Endothelial cell (in vitro differentiated cells): Measurements from ENCODE around the gene RSF1. TPM values are rescaled to one million over a fixed set of nuclear protein-coding genes. Genes with fewer than 3 reads are reported as not detected.
"Not testable (repeated sequence)": the region's sequence is repeated elsewhere in the genome, so short reads cannot be mapped to it uniquely, and the experiment has no call there.

Source experiments
- DNase-seq: peaks from one replicate; pipeline ENCODE4 v3.0.0; 2021; ENCODE audit warnings: low spot score
- H3K27ac Mint-ChIP-seq: one replicate; pipeline ENCODE4 v1.8.0; 2021; ENCODE audit warnings: mixed read lengths, inconsistent platforms; ENCODE audit not compliant: unreplicated experiment
- H3K27me3 Mint-ChIP-seq: one replicate; pipeline ENCODE4 v1.8.0; 2021; ENCODE audit warnings: mild to moderate bottlenecking, moderate library complexity, mixed read lengths, inconsistent platforms; ENCODE audit not compliant: unreplicated experiment
- H3K36me3 Mint-ChIP-seq: one replicate; pipeline ENCODE4 v1.8.0; 2021; ENCODE audit warnings: mild to moderate bottlenecking, low read depth, mixed read lengths, inconsistent platforms; ENCODE audit not compliant: unreplicated experiment
- H3K4me1 Mint-ChIP-seq: one replicate; pipeline ENCODE4 v1.8.0; 2021; ENCODE audit warnings: mild to moderate bottlenecking, mixed read lengths, inconsistent platforms; ENCODE audit not compliant: unreplicated experiment
- H3K4me3 Mint-ChIP-seq: one replicate; pipeline ENCODE4 v1.8.0; 2021; ENCODE audit warnings: mild to moderate bottlenecking, mixed read lengths, inconsistent platforms; ENCODE audit not compliant: unreplicated experiment
- H3K9me3 Mint-ChIP-seq: one replicate; pipeline ENCODE4 v1.8.0; 2021; ENCODE audit warnings: mixed read lengths, inconsistent platforms; ENCODE audit not compliant: unreplicated experiment
- total RNA-seq: library from RNA; stranded (reverse); fragmentation: NEBNext Ultra II Directional; extraction: Animal tissue kit (Norgen Biotek cat#: 25700); gene quantifications from one replicate; pipeline ENCODE4 v1.2.1, GENCODE V29; 2021; ENCODE audit not compliant: unreplicated experiment
- TF ChIP-seq, protein P1 (sequence below): fragments of 200-600 bp; sonication (generic); IDR thresholded peaks from one replicate; pipeline ENCODE4 v1.5.0; 2021; ENCODE audit warnings: antibody characterized with exemption; ENCODE audit not compliant: unreplicated experiment

Gene RSF1
- total RNA-seq, 1 donor from 2014 or later: 73.7 TPM

DNA sequence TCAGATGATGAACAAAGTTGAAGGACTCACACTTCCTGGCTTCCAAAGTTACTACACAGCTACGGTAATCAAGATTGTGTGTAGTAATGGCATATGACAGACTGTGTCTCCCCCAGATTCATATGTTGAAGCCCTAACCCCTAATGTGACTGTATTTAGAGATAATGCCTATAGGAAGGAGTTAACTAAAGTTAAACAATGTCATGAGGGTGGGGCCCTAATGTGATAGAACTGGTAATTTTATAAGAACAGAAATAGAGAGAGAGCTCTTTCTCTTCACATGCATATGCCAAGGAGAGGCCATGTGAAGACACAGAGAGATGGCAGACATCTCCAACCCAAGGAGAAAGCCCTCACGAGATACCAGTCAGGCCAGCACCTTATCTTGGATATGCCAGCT is 8.4 kb upstream of the RSF1 start:
- Mint-ChIP-seq H3K4me1 (no peaks in the 10 kb centered on the region), H3K27ac (no peak overlapping the region), H3K9me3 (no peaks in the 10 kb centered on the region), H3K4me3 (no peak overlapping the region), H3K27me3 (no peaks in the 10 kb centered on the region), H3K36me3 (peaks cover 10% of the 10 kb centered on the region)
- TF ChIP-seq, protein P1, sequence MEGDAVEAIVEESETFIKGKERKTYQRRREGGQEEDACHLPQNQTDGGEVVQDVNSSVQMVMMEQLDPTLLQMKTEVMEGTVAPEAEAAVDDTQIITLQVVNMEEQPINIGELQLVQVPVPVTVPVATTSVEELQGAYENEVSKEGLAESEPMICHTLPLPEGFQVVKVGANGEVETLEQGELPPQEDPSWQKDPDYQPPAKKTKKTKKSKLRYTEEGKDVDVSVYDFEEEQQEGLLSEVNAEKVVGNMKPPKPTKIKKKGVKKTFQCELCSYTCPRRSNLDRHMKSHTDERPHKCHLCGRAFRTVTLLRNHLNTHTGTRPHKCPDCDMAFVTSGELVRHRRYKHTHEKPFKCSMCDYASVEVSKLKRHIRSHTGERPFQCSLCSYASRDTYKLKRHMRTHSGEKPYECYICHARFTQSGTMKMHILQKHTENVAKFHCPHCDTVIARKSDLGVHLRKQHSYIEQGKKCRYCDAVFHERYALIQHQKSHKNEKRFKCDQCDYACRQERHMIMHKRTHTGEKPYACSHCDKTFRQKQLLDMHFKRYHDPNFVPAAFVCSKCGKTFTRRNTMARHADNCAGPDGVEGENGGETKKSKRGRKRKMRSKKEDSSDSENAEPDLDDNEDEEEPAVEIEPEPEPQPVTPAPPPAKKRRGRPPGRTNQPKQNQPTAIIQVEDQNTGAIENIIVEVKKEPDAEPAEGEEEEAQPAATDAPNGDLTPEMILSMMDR: no peak
- no peak for DNase-seq

DNA sequence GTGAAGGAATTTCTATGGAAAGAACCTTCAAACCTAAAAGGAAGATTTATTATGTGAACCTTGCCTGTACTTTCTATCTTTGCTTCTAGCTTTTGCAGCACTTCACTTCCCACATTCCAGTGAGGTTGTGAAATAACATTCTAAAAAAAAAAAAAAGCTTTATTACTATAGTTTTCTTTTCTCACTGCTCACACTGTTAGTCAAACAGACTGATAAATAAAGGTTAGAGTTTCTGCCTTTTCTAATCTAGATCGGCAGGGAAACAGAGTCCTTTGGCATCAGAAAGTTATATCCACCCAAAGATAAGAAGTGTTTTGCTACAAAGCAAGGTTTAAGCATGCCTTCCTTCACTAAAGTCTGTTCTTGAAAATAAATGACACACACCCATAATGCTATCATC is 3.3 kb upstream of the RSF1 start:
- H3K9me3 Mint-ChIP-seq: no peaks in the 10 kb centered on the region
- no peak for DNase-seq
- TF ChIP-seq, protein P1: no peak
- H3K27me3 Mint-ChIP-seq: peaks cover 2% of the 10 kb centered on the region
- H3K4me3 Mint-ChIP-seq: no peak overlapping the region
- peaks cover 11% of the 10 kb centered on the region for H3K36me3 Mint-ChIP-seq
- peaks cover 9% of the 10 kb centered on the region for H3K4me1 Mint-ChIP-seq
- no peak overlapping the region for H3K27ac Mint-ChIP-seq

DNA sequence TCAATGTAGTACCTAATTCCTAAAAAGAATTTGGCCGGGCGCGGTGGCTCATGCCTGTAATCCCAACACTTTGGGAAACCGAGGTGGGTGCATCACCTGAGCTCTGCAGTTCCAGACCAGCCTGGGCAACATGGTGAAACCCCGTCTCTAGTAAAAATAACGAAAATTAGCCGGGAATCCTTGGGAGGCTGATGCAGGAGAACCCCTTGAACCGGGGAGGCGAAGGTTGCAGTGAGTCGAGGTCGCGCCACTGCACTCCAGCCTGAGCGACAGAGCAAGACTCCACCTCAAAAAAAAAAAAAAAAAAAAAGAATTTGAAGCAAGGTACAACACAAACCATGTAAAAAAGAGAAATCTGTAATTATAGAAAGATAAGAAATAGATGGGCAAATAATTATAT is 1.6 kb upstream of the RSF1 start:
- DNase-seq, H3K4me1 Mint-ChIP-seq, H3K9me3 Mint-ChIP-seq, H3K27ac Mint-ChIP-seq, H3K27me3 Mint-ChIP-seq, H3K4me3 Mint-ChIP-seq: not testable (repeated sequence)
- H3K36me3 Mint-ChIP-seq: peaks cover 11% of the 10 kb centered on the region

DNA sequence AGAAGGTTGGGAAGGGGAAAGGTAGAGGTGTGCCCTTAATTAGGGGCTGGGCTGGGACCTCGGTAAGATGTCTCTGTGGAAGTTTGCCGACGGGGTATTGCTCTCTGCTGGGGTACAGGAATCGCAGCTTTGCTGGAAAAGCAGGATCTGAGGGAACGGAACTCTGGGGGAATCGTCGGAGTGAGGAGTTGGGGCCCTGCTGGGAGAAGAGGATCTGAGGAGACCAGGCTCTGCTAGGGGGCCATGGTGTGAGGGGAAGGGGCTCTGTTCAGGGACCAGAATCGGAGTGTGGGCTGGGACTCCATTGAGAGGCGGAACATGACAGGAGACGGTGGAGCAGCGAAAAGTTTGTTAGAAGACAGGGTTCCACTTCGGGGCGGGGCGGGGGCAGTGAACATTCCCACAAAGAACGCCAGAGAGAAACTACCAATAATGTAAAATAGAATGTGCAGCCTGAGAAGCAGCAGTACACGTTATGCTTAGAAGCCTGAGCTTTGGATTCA is 878 bp upstream of the RSF1 start:
- H3K36me3 Mint-ChIP-seq: peaks cover 11% of the 10 kb centered on the region
- H3K27ac Mint-ChIP-seq: peak overlapping the region; percentile 96
- no peaks in the 10 kb centered on the region for H3K9me3 Mint-ChIP-seq
- H3K4me3 Mint-ChIP-seq: peak overlapping the region; percentile 100
- peak; percentile 25 for DNase-seq
- peaks cover 2% of the 10 kb centered on the region for H3K27me3 Mint-ChIP-seq
- TF ChIP-seq, protein P1: no peak
- H3K4me1 Mint-ChIP-seq: peaks cover 9% of the 10 kb centered on the region

DNA sequence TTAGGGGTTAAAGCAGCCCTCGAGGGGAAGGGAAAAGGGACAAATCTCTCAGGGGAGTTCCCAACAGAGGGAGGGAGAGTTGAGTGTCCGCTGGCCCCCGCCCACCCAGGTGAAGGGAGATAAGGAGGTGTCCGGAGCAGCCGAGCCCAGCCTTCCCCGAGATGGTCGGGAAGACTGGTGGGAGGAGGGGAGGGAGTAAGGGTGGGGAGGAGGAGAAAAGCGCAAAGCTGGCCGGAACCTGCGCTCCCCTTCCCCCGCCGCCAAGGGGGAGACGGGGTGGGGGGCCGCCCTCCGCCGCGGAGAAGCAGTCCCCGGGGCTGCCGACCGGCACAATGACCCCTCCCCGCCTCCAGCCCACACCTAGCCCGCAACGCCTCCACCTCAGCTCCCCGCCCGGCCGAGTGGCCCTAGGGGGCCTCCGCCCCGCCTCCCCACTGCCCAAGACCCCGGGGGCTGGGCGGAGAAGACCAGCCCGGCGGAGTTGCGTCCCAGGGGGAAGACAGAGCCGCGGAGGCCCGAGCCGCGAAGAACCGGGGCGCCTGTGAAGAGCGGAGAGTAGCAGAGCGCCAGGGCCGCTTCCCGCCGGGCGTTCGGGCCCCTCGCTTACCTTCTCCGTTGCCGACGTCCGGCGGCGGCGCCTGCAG is 479 bp downstream of the RSF1 start:
- Mint-ChIP-seq H3K4me1 (peaks cover 10% of the 10 kb centered on the region), H3K9me3 (no peaks in the 10 kb centered on the region), H3K27me3 (peaks cover 2% of the 10 kb centered on the region), H3K36me3 (peaks cover 11% of the 10 kb centered on the region), H3K27ac (peak overlapping the region; percentile 77), H3K4me3 (peak overlapping the region; percentile 100)
- TF ChIP-seq, protein P1: no peak
- DNase-seq: peak; percentile 44
